Caco-2 (cell line): ENCODE results near the gene GRIN1. TPM values are rescaled to one million over a fixed set of nuclear protein-coding genes. Genes with fewer than 3 reads are reported as not detected.

Experiments
- BruUV-seq: library from RNA; stranded (reverse); fragments of 400-500 nt; replicated peaks from 2 replicates; lab custom pipeline; 2021; lab: Mats Ljungman, UMichigan
- CTCF ChIA-PET: fragments of 300-600 bp; sonication (Branson Sonifier 250); formaldehyde crosslinking; loops from one replicate; lab custom pipeline; 2022; ENCODE audit warnings: antibody characterized with exemption; lab: Charles Lee
- POLR2A ChIA-PET: fragments of 300-600 bp; sonication (Branson Sonifier 250); formaldehyde crosslinking; loops from one replicate; lab custom pipeline; 2022; ENCODE audit warnings: antibody characterized with exemption; lab: Charles Lee
- DNase-seq, 2 experiments: peaks; one replicate each; pipeline versions ENCODE4 v3.0.0 to v3.0.0-alpha.2; 2020 to 2022
- H3K27me3 ChIP-seq: replicated peaks from 2 replicates; pipeline ENCODE4 v1.6.0; 2011; ENCODE audit warnings: low read length; ENCODE audit not compliant: control insufficient read depth, insufficient read depth
- H3K36me3 ChIP-seq: 2 replicates; pipeline ENCODE4 v1.5.1; 2011; ENCODE audit warnings: low read length; ENCODE audit not compliant: control insufficient read depth, insufficient read depth
- H3K4me1 ChIP-seq: fragments of 250-450 bp; sonication (Bioruptor Pico); 2 replicates; pipeline ENCODE4 v1.5.1; 2020; ENCODE audit warnings: mild to moderate bottlenecking
- H3K4me3 ChIP-seq: 2 replicates; pipeline ENCODE4 v1.5.1; 2011; ENCODE audit warnings: low read depth, mild to moderate bottlenecking, control low read depth, low read length
- H3K9me3 ChIP-seq: fragments of 250-450 bp; sonication (Bioruptor Pico); 2 replicates; pipeline ENCODE4 v1.5.1; 2020; ENCODE audit warnings: mild to moderate bottlenecking, moderate library complexity
- H3K27ac Mint-ChIP-seq: one replicate; pipeline ENCODE4 v1.8.0; 2022; ENCODE audit warnings: mixed read lengths; ENCODE audit not compliant: unreplicated experiment
- H3K27me3 Mint-ChIP-seq: one replicate; pipeline ENCODE4 v1.8.0; 2022; ENCODE audit warnings: mixed read lengths; ENCODE audit not compliant: insufficient read depth, unreplicated experiment
- H3K36me3 Mint-ChIP-seq: one replicate; pipeline ENCODE4 v1.8.0; 2022; ENCODE audit warnings: mild to moderate bottlenecking, mixed read lengths; ENCODE audit not compliant: insufficient read depth, unreplicated experiment
- H3K4me1 Mint-ChIP-seq: one replicate; pipeline ENCODE4 v1.8.0; 2022; ENCODE audit warnings: low read depth, mixed read lengths; ENCODE audit not compliant: unreplicated experiment
- H3K4me3 Mint-ChIP-seq: one replicate; pipeline ENCODE4 v1.8.0; 2022; ENCODE audit warnings: mild to moderate bottlenecking, moderate library complexity, mixed read lengths; ENCODE audit not compliant: unreplicated experiment
- H3K9me3 Mint-ChIP-seq: one replicate; pipeline ENCODE4 v1.8.0; 2022; ENCODE audit warnings: mixed read lengths; ENCODE audit not compliant: unreplicated experiment
- CTCF ChIP-seq, 2 experiments: fragments of 200-600 bp in 1 of 2; IDR thresholded peaks; 1 replicate in 1 of 2; 2 replicates in 1 of 2; pipeline versions ENCODE4 v1.5.1 to v1.8.0; 2011 to 2022; ENCODE audit warnings: antibody characterized with exemption in 1 of 2, control low read depth in 1 of 2, inconsistent platforms in 1 of 2, low read depth in 1 of 2, low read length in 1 of 2, mild to moderate bottlenecking in 1 of 2, moderate library complexity in 1 of 2; ENCODE audit not compliant: insufficient read depth in 1 of 2, severe bottlenecking in 1 of 2, unreplicated experiment in 1 of 2
- intact Hi-C: fragments of 100-400 bp; cut with micrococcal nuclease; formaldehyde crosslinking; loops from one replicate; pipeline ENCODE4 v1.10.0; 2022; ENCODE audit not compliant: unreplicated experiment
- total RNA-seq: library from RNA; stranded (reverse); gene quantifications from 2 replicates; pipeline ENCODE4 v1.2.3, GENCODE V29; 2022

Gene GRIN1
- total RNA-seq, 1 experiment from 2014 or later, result 3.7 TPM

GRCh38 chr9:137214620-137215019, 75.7 kb downstream of the GRIN1 start:
- Mint-ChIP-seq H3K4me3 (no peak overlapping the region), H3K27me3 (no peaks in the 10 kb centered on the region), H3K4me1 (peaks cover 6% of the 10 kb centered on the region), H3K36me3 (peaks cover 27% of the 10 kb centered on the region), H3K27ac (no peak overlapping the region), H3K9me3 (no peaks in the 10 kb centered on the region)
- ChIA-PET POLR2A (no interaction called here), CTCF (interaction anchor here (1.4 kb wide), 1 partner anchor 13 kb away, joined by 8 read pairs; the partner anchor contains the start of gene RNF224)
- H3K4me1 ChIP-seq, result peaks cover 25% of the 10 kb centered on the region
- no peaks in the 10 kb centered on the region for H3K36me3 ChIP-seq
- intact Hi-C loops, result no loop called here
- BruUV-seq, result no TSS peak
- no peak overlapping the region for H3K4me3 ChIP-seq
- no peak for TF ChIP-seq CTCF (IDR thresholded peaks at IDR 0.05; ENCODE audit: insufficient read depth in 1 of 2, low read depth in 1 of 2, low read length in 1 of 2, severe bottlenecking in 1 of 2, unreplicated experiment in 1 of 2)
- no peaks in the 10 kb centered on the region for H3K9me3 ChIP-seq
- H3K27me3 ChIP-seq, result no peaks in the 10 kb centered on the region
- no peak for DNase-seq

- POLR2A ChIA-PET, result no interaction called here
- H3K4me1 ChIP-seq, result peaks cover 25% of the 10 kb centered on the region
- H3K36me3 ChIP-seq, result no peaks in the 10 kb centered on the region
- no peaks in the 10 kb centered on the region for H3K27me3 ChIP-seq
- Mint-ChIP-seq H3K36me3 (peaks cover 27% of the 10 kb centered on the region), H3K27me3 (no peaks in the 10 kb centered on the region), H3K27ac (no peak overlapping the region), H3K4me3 (no peak overlapping the region), H3K9me3 (no peaks in the 10 kb centered on the region), H3K4me1 (peaks cover 6% of the 10 kb centered on the region)
- no peaks in the 10 kb centered on the region for H3K9me3 ChIP-seq
- CTCF ChIA-PET, result no interaction called here
- BruUV-seq, result no TSS peak
- H3K4me3 ChIP-seq, result no peak overlapping the region
- DNase-seq, result no peak
- TF ChIP-seq CTCF (IDR thresholded peaks at IDR 0.05; ENCODE audit: insufficient read depth in 1 of 2, low read depth in 1 of 2, low read length in 1 of 2, severe bottlenecking in 1 of 2, unreplicated experiment in 1 of 2), result no peak
- intact Hi-C loops, result no loop called here
These were observed 76.4 kb downstream of the GRIN1 start for GRCh38 chr9:137215196-137215986.

GRCh38 chr9:137216188-137216965, 77.4 kb downstream of the GRIN1 start:
- no peaks in the 10 kb centered on the region for H3K9me3 Mint-ChIP-seq
- POLR2A ChIA-PET, result interaction anchor here (0.5 to 0.8 kb wide), 4 partner anchors 15 to 65 kb away, joined by 3 to 6 read pairs (median 3); partner anchors contain the start of gene TUBB4B
- no TSS peak for BruUV-seq
- H3K27me3 ChIP-seq, result no peaks in the 10 kb centered on the region
- H3K9me3 ChIP-seq, result no peaks in the 10 kb centered on the region
- intact Hi-C loops, result no loop called here
- CTCF ChIA-PET, result interaction anchor here (1.0 kb wide), 1 partner anchor 20 kb away, joined by 5 read pairs; no protein-coding TSS in a partner anchor
- no peak overlapping the region for H3K4me3 Mint-ChIP-seq
- no peak overlapping the region for H3K27ac Mint-ChIP-seq
- H3K27me3 Mint-ChIP-seq, result no peaks in the 10 kb centered on the region
- DNase-seq, result no peak
- peaks cover 6% of the 10 kb centered on the region for H3K4me1 Mint-ChIP-seq
- peaks cover 27% of the 10 kb centered on the region for H3K36me3 Mint-ChIP-seq
- H3K36me3 ChIP-seq, result no peaks in the 10 kb centered on the region
- no peak overlapping the region; the same call in 1 of the 2 replicates for H3K4me3 ChIP-seq
- no peak for TF ChIP-seq CTCF (IDR thresholded peaks at IDR 0.05; ENCODE audit: insufficient read depth in 1 of 2, low read depth in 1 of 2, low read length in 1 of 2, severe bottlenecking in 1 of 2, unreplicated experiment in 1 of 2)
- H3K4me1 ChIP-seq, result peaks cover 25% of the 10 kb centered on the region
